Measurements from ENCODE around the gene EHMT1.

EHMT1 gene

DNA sequence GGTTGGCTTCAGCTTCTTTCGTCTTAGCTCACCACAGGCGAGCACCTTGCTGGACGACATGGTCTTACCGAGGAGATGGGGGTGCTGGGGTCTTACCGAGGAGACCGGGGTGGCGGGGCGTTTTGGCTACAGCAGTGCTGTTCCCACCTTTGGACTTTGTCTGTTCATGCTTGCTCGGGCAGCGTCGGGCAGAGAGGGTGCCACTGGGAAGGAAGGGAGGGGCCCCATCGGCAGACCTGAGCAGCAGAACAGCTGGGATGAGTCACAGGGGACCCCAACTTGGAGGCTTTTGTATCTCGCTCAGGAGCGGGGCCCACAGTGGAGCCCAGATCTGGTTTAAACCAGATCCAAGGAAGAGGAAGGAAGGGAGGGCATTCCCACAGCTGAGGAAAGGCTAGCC, 152.8 kb downstream of the EHMT1 start:
- no peak for TF ChIP-seq ZBTB7A (IDR thresholded peaks at IDR 0.05; ENCODE audit: low read depth)
- TF ChIP-seq, protein P1, sequence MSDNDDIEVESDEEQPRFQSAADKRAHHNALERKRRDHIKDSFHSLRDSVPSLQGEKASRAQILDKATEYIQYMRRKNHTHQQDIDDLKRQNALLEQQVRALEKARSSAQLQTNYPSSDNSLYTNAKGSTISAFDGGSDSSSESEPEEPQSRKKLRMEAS (IDR thresholded peaks at IDR 0.05) = no peak
- TF ChIP-seq, protein P2, sequence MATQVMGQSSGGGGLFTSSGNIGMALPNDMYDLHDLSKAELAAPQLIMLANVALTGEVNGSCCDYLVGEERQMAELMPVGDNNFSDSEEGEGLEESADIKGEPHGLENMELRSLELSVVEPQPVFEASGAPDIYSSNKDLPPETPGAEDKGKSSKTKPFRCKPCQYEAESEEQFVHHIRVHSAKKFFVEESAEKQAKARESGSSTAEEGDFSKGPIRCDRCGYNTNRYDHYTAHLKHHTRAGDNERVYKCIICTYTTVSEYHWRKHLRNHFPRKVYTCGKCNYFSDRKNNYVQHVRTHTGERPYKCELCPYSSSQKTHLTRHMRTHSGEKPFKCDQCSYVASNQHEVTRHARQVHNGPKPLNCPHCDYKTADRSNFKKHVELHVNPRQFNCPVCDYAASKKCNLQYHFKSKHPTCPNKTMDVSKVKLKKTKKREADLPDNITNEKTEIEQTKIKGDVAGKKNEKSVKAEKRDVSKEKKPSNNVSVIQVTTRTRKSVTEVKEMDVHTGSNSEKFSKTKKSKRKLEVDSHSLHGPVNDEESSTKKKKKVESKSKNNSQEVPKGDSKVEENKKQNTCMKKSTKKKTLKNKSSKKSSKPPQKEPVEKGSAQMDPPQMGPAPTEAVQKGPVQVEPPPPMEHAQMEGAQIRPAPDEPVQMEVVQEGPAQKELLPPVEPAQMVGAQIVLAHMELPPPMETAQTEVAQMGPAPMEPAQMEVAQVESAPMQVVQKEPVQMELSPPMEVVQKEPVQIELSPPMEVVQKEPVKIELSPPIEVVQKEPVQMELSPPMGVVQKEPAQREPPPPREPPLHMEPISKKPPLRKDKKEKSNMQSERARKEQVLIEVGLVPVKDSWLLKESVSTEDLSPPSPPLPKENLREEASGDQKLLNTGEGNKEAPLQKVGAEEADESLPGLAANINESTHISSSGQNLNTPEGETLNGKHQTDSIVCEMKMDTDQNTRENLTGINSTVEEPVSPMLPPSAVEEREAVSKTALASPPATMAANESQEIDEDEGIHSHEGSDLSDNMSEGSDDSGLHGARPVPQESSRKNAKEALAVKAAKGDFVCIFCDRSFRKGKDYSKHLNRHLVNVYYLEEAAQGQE (IDR thresholded peaks at IDR 0.05; ENCODE audit: low read depth) = no peak
- TF ChIP-seq, protein P3, sequence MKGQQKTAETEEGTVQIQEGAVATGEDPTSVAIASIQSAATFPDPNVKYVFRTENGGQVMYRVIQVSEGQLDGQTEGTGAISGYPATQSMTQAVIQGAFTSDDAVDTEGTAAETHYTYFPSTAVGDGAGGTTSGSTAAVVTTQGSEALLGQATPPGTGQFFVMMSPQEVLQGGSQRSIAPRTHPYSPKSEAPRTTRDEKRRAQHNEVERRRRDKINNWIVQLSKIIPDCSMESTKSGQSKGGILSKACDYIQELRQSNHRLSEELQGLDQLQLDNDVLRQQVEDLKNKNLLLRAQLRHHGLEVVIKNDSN (IDR thresholded peaks at IDR 0.05) = no peak
- TF ChIP-seq EGR1 (IDR thresholded peaks at IDR 0.05) = no peak
- no peak for TF ChIP-seq TCF12 (IDR thresholded peaks at IDR 0.05; ENCODE audit: low read depth)
- TF ChIP-seq CEBPB (IDR thresholded peaks at IDR 0.05) = no peak
- no peak for TF ChIP-seq NFIC (IDR thresholded peaks at IDR 0.05)

DNA sequence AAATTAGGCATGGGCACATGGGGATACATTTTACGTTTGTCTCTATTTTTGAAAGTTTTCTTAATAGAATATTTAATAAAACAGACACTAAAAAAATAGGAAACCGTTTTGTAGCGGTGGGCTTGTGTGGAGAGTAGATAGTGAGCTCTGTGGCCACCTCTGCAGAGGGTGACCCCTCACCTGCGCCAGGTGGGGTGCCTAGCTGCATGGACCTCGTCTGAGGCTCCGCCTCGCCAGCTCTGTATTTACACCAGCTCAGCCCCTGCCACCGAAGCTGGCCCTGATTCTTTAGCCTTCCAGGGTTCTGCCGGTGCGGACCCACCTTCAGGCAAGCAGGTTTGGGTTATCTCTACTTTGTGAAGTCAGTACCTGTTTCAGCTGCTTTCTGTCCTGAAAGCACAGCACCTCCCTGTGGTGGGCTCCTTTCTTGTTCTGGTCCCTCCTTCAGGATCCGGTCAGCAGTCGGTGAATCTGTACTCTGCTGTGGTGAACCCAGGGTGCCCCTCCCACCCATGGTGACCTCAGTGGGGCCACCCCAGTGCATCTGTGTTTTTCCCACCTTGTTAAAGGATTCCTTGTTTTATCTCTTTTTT, 153.6 kb downstream of the EHMT1 start:
- TF ChIP-seq TAF1 (IDR thresholded peaks at IDR 0.05; ENCODE audit: low read depth) = no peak
- no peak for TF ChIP-seq TEAD4 (IDR thresholded peaks at IDR 0.05)

DNA sequence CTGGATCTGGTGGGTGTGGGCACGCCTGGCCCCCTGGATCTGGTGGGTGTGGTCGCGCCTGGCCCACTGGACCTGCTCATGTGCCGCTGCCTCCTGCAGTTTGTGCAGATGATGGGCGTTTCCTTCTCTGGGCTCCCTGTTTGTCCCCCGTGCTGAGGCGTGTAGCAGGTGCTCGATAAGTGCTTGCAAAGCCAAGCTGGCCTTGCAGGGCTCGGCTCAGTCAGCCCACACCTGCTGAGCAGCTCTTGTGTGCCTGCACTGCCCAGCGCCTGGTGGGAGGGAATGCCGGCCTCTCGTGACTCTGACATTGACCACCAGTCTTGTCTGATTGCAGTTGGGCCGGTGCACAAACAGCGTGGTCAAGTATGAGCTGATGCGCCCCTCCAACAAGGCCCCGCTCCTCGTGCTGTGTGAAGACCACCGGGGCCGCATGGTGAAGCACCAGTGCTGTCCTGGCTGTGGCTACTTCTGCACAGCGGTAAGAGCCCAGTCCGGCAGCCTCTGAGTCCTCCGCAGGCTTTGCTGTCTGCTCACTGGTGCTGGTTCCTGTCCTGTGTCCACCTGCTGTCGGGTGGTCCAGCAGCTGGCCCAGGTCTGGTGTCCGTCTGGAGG, 156.1 kb downstream of the EHMT1 start:
- TF ChIP-seq TCF12 (IDR thresholded peaks at IDR 0.05; ENCODE audit: low read depth) = no peak
- TF ChIP-seq FOXM1 (IDR thresholded peaks at IDR 0.05; ENCODE audit: borderline replicate concordance, low read depth) = no peak
- TF ChIP-seq CREB1 (IDR thresholded peaks at IDR 0.05; ENCODE audit: low read depth) = no peak
- no peak for TF ChIP-seq EP300 (IDR thresholded peaks at IDR 0.05; ENCODE audit: borderline replicate concordance)
- no peak for TF ChIP-seq YY1 (IDR thresholded peaks at IDR 0.05; ENCODE audit: low read depth)
- TF ChIP-seq, protein P1 (IDR thresholded peaks at IDR 0.05) = no peak
- TF ChIP-seq TEAD4 (IDR thresholded peaks at IDR 0.05) = no peak

DNA sequence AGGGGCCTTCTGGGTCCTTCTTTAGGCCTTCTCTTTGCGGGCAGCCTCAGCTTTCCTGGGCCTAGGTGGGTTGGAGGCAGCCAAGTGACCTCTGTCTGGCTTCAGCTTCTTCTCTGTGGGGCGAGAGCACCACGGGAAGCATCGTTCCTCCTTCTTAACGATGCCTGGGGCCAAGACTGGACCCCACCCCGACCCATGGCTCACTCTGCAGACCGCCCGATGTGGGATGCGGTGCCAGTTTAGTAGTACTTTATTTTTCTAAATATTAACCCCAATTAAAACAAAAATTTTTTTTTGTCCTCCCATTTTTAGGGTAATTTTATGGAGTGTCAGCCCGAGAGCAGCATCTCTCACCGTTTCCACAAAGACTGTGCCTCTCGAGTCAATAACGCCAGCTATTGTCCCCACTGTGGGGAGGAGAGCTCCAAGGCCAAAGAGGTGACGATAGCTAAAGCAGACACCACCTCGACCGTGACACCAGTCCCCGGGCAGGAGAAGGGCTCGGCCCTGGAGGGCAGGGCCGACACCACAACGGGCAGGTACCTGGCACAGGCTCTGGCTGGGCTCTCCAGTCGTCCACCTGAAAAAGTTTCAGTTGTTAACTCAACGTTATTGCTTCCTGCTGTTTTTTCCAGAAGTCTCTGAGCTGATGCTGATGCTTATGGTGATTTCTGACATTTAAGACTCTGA, 157.6 kb downstream of the EHMT1 start:
- TF ChIP-seq, protein P2 (IDR thresholded peaks at IDR 0.05; ENCODE audit: low read depth) = no peak
- TF ChIP-seq RAD21 (IDR thresholded peaks at IDR 0.05; ENCODE audit: low read depth) (no peak), TEAD4 (IDR thresholded peaks at IDR 0.05) (no peak), TCF12 (IDR thresholded peaks at IDR 0.05; ENCODE audit: low read depth) (no peak), TAF1 (IDR thresholded peaks at IDR 0.05; ENCODE audit: low read depth) (no peak), EP300 (IDR thresholded peaks at IDR 0.05; ENCODE audit: borderline replicate concordance) (no peak), FOXM1 (IDR thresholded peaks at IDR 0.05; ENCODE audit: borderline replicate concordance, low read depth) (no peak), YY1 (IDR thresholded peaks at IDR 0.05; ENCODE audit: low read depth) (no peak), CREB1 (IDR thresholded peaks at IDR 0.05; ENCODE audit: low read depth) (no peak), NFIC (IDR thresholded peaks at IDR 0.05) (no peak), EGR1 (IDR thresholded peaks at IDR 0.05) (no peak)

DNA sequence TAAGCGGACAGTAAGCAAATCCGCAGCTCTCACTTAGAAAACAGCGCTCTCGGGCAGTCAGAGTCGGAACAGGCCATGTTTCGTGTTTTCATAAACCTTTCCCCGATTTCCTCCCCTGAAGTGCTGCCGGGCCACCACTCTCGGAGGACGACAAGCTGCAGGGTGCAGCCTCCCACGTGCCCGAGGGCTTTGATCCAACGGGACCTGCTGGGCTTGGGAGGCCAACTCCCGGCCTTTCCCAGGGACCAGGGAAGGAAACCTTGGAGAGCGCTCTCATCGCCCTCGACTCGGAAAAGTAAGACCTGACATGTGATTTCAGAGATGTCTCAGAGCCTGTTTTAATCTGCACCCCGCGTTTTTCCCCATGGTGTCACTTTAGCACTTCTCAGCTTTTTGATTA, 159.0 kb downstream of the EHMT1 start:
- no peak for TF ChIP-seq TEAD4 (IDR thresholded peaks at IDR 0.05)
- TF ChIP-seq, protein P3 (IDR thresholded peaks at IDR 0.05) = no peak
- TF ChIP-seq, protein P1 (IDR thresholded peaks at IDR 0.05) = no peak
- no peak for TF ChIP-seq TCF12 (IDR thresholded peaks at IDR 0.05; ENCODE audit: low read depth)
- TF ChIP-seq, protein P2 (IDR thresholded peaks at IDR 0.05; ENCODE audit: low read depth) = no peak
- no peak for TF ChIP-seq ZBTB7A (IDR thresholded peaks at IDR 0.05; ENCODE audit: low read depth)
- TF ChIP-seq CEBPB (IDR thresholded peaks at IDR 0.05) = no peak
- TF ChIP-seq RAD21 (IDR thresholded peaks at IDR 0.05; ENCODE audit: low read depth) = no peak
- no peak for TF ChIP-seq CREB1 (IDR thresholded peaks at IDR 0.05; ENCODE audit: low read depth)
- TF ChIP-seq NFIC (IDR thresholded peaks at IDR 0.05) = no peak
- no peak for TF ChIP-seq EGR1 (IDR thresholded peaks at IDR 0.05)
- TF ChIP-seq YY1 (IDR thresholded peaks at IDR 0.05; ENCODE audit: low read depth) = no peak
- TF ChIP-seq EP300 (IDR thresholded peaks at IDR 0.05; ENCODE audit: borderline replicate concordance) = no peak
- TF ChIP-seq TAF1 (IDR thresholded peaks at IDR 0.05; ENCODE audit: low read depth) = no peak
- TF ChIP-seq FOXM1 (IDR thresholded peaks at IDR 0.05; ENCODE audit: borderline replicate concordance, low read depth) = no peak
